Endometrial microvascular endothelial cells (primary cell): ENCODE data around the gene FAM110D. TPM values are rescaled to one million over a fixed set of nuclear protein-coding genes. Genes with fewer than 3 reads are reported as not detected.

Experiments used
- in situ Hi-C: cut with HindIII; loops from 2 replicates; pipeline ENCODE4 v1.10.0; 2017; ENCODE audit warnings: low sequenced_read_pairs, low pct_unique_long_range_greater_than_20kb; ENCODE audit errors: inconsistent ontology term
- total RNA-seq: library from RNA; depleted of rRNA; stranded (reverse); fragments of >200 nt; gene quantifications from one replicate; pipeline ENCODE4 v1.2.3, GENCODE V29; 2015; ENCODE audit errors: inconsistent ontology term

The FAM110D gene
- total RNA-seq, 1 donor from 2014 or later: 1.1 TPM

GRCh38 chr1:26160527-26161414 lies 1.9 kb downstream of the FAM110D start:
- in situ Hi-C loops: no loop called here

DNA sequence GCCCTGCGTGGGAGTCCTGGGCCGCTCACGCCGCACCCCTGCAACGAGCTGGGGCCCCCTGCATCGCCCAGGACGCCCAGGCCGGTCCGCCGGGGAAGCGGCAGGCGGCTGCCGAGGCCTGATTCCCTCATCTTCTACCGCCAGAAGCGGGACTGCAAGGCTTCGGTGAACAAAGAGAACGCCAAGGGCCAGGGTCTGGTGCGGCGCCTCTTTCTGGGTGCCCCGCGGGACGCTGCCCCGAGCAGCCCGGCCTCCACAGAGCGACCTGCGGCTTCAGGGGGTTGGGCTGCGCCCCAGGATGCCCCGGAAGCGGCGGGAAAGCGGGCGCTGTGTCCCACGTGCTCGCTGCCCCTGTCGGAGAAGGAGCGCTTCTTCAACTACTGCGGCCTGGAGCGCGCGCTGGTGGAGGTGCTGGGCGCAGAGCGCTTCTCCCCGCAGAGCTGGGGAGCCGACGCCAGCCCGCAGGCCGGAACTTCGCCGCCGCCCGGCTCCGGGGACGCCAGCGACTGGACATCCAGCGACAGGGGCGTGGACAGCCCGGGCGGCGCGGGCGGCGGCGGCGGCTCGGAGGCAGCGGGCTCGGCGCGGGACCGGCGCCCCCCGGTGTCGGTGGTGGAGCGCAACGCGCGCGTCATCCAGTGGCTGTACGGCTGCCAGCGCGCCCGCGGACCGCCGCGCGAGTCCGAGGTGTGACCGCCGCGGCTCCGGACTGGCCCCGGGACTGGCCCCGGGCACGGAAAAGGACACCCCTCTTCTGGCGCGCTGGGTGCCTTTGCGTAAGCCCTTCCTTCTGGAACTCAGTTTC lies 2.7 kb downstream of the FAM110D start:
- in situ Hi-C loops: no loop called here

DNA sequence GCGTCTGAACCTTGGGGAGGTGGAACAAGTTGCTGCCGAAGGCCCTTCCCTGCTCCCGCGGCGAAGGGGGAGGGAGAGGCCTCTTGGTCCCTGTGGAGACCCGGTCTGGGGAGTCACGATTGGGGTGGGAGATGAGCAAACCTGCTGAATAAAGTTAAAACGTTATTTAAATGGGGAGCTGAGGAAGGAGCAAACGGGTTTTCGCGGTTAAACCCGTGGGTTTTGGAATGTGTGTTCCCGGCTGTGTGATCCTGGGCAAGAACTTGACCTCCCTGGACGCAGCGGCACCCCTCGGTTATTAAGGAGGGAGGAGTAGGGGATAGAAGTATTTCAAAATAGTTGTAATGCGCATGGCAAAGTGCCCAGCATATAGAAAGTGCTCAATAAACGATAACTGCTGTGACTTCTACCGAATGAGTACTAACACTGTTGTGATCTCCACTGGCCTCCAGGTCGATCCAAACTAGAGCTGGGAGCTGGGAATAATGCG lies 3.4 kb downstream of the FAM110D start:
- in situ Hi-C loops: no loop called here

DNA sequence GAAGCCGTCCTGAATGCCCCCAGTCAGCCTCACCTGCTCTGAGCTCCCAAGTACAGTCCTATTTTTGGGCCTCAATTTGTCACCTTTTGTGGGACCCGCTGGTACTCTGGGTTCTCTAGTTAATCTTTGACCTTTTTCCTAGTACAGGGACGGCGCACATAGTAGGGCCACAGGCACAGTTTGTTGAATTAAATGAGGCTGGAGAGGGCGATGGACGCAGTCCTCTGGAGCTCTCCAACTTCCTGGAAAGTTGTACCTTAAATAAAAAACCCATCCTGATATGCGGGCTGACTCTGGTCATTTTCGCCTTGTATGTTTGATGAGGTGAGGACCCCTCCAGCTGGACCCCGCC lies 4.8 kb downstream of the FAM110D start:
- in situ Hi-C loops: no loop called here

- in situ Hi-C loops: no loop called here
These were observed 5.4 kb downstream of the FAM110D start for GRCh38 chr1:26164036-26164860.

DNA sequence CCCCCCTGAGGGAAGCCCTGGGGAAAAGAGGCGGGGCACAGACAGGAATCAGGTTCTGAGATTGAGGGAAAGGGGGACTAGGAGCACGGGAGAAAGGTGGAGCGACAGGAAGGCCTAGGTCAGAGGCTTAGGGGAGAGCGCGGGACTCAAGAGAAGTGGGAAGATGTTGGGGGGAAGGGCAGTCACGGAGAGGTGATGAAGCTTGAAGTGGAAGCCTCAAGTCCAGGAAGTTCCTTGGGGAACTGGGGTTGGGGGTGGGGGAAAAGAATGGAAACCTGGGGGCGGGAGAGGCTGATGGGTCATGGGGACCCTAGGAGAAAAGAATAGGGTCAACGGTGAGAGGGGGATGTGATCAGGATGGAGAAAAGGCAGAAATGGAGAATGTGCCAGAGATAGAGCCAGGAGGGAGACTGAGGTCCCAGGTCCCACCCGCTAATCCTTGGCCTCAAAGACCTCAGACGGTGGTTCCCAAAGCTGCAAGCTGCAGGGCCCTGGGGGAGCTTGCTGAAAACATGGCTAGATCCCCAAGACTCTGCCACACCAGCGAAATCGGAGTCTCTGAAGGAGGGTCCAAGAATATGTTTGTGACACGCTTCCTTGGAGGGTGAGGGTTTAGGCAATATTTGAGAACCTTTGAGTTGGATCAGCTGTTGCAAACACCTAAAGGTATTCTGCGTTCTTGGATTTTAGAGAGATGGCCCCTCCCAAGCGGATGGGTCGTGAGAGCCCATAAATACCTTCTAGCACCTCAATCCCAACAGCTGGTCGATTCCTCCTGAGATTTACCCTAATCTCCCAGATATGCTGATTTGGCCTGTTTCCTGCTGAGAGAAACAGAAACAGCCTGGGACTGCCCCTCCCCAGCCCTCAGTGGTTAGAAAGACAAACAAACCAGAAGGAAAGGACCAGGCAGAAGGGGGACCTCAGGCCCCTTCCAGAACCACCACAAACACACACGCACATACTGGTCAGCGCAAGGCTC lies 6.3 kb downstream of the FAM110D start:
- in situ Hi-C loops: no loop called here

DNA sequence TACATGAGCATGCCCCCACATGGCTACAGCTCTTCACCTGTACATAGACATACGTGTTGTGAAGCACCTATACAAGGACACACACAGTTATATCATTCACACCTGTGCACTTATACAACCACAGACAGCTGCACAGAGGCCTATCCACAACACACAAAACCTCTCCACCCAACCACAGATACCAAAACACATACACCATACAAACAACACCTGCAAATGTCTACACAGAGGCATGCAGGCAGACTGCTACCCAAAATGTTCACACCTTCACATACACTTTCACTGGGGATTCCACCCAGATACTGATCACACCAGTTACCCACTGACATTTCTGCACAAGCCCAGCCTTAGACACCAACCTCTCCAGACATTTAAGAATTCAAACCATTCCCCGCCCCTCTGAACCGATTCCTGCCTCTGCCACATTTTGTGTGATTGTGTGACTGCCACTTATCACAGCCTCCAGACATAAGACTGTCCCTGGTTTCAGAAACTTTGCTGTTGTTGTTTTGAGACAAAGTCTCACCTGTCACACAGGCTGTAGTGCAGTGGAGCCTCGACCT lies 7.9 kb downstream of the FAM110D start:
- in situ Hi-C loops: no loop called here

DNA sequence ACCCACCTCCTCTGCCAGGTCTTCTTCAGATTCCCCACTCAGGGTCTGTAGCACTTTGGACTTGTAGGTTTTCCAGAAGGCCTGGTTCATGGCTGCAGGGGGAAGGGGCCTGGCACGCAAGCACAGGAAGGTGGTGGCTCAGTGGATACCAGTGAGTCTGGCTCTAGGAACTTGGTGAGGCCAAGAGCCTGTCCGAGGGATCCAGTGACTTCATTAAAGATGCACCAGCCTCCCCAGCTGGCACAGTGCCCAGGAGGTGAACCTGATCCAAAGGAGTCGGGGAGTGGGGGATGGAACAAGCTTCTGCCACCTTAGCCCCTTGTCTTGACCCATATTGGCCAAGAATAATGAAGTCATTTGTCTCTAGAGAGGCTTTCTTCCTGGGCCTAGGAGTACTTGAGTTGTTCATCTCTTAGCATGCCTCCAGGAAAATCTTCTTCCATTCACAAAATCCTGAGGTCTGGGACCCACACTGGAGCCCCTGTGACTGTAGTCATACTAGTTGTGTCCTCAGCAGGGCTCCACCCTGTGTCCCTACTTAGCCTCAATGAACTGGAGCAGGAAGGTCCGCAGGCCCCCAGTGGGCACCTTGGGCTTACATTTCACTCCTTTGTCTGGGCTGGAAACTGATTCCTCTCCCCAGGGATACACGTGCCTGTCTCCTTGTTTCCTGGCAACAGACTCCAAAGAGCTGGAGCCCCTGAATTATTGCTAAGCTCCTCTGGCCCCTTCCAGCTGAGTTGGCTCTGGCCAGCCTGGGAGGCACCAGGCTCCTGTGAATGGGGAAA lies 9.7 kb downstream of the FAM110D start, which contains the start of gene C1orf232:
C1orf232 (minus strand) TSS at position 554 of the 788 bp plus-strand sequence; CDS start at position 90, 464 bp downstream.
- in situ Hi-C loops: no loop called here

DNA sequence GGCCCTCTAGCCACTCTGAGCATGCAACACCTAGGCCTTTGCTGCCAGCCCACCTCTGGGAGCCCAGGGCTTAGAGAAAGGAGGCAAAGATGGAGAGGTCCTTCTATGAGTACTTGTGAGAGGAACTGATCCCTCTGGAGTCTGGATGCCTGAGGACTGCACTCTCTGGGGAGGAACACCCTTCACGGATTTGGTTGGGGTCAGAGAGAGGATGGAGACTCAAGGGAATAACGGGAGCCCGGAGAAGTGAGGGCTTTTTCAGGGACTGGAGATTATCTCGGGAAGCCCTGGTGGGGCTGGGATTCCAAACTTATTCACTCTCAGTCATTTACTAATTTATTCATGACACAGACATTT lies 10.3 kb downstream of the FAM110D start:
- in situ Hi-C loops: no loop called here

GRCh38 chr1:26169669-26170471 lies 11.0 kb downstream of the FAM110D start, which contains the start of gene ZNF593:
ZNF593 (plus strand) TSS chr1:26169908; CDS start chr1:26169984, 76 bp downstream.
- in situ Hi-C loops: no loop called here

DNA sequence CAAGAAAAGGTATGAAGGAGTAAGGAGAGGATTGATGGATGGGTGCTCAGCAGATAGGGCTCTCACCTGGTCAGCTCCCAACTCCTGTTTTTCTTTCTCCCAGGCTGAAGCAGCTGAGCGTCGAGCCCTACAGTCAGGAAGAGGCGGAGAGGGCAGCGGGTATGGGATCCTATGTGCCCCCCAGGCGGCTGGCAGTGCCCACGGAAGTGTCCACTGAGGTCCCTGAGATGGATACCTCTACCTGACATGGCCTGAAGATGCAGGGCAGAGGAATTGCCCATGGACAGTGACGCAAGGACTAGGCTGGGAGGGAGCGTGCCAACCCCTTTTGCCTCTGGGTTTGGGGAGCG lies 11.6 kb downstream of the FAM110D start:
- in situ Hi-C loops: no loop called here

- in situ Hi-C loops: no loop called here
These were observed 12.5 kb downstream of the FAM110D start, which contains the start of gene ZNF593OS for GRCh38 chr1:26171084-26172072. ZNF593OS (minus strand) TSS chr1:26171832; CDS start chr1:26171661, 171 bp downstream.

DNA sequence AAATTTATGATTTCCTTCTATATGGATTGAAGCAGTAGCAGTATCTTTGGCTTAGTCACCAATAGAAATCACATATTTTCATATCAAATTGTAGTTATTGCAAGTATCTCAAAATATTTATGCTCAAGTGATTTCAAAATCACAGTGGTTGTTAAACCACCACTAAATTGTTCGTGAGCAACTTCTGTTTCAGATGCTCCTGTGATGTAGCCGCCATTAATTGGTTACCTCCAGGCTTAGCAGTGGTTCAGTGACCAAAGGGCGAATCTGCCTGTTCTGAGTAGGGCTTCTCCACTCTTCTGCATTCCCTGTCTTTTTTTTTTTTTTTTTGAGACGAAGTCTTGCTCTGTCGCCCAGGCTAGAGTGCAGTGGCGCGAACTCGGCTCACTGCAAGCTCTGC lies 16.5 kb downstream of the FAM110D start:
- in situ Hi-C loops: no loop called here

- in situ Hi-C loops: no loop called here
These were observed 18.4 kb downstream of the FAM110D start, which contains the start of gene CNKSR1 for GRCh38 chr1:26177182-26177684. CNKSR1 (plus strand) TSS chr1:26177491; CDS start chr1:26177548, 57 bp downstream.
